Activated CD8-positive, alpha-beta T cell treated with anti-CD3 and anti-CD28 coated beads for 36 hours (primary cell): ENCODE data around the gene CATSPER1. TPM values are rescaled to one million over a fixed set of nuclear protein-coding genes. Genes with fewer than 3 reads are reported as not detected.

Experiments used
- ATAC-seq: fragments of 200-7000 bp; cut with Tn5 transposase; one replicate; pipeline ENCODE4 v1.10.0; 2021; ENCODE audit warnings: mild to moderate bottlenecking, moderate library complexity
- CTCF ChIA-PET: fragments of 350-600 bp; sonication (Branson Sonifier 250); formaldehyde crosslinking; loops from one replicate; lab custom pipeline; 2021; ENCODE audit warnings: antibody characterized with exemption; lab: Charles Lee
- POLR2A ChIA-PET: fragments of 350-600 bp; sonication (Branson Sonifier 250); formaldehyde crosslinking; loops from one replicate; lab custom pipeline; 2021; ENCODE audit warnings: antibody characterized with exemption; lab: Charles Lee
- DNase-seq: peaks from one replicate; pipeline ENCODE4 v3.0.0-alpha.2; 2020
- H3K27ac Mint-ChIP-seq: one replicate; pipeline ENCODE4 v1.8.0; 2021; ENCODE audit warnings: mild to moderate bottlenecking, mixed read lengths
- H3K27me3 Mint-ChIP-seq: one replicate; pipeline ENCODE4 v1.8.0; 2021; ENCODE audit warnings: mixed read lengths
- H3K36me3 Mint-ChIP-seq: one replicate; pipeline ENCODE4 v1.8.0; 2021; ENCODE audit warnings: low read depth, mixed read lengths
- H3K4me1 Mint-ChIP-seq: one replicate; pipeline ENCODE4 v1.8.0; 2021; ENCODE audit warnings: low read depth, mixed read lengths
- H3K4me3 Mint-ChIP-seq: one replicate; pipeline ENCODE4 v1.8.0; 2021; ENCODE audit warnings: mild to moderate bottlenecking, moderate library complexity, mixed read lengths
- H3K9me3 Mint-ChIP-seq: one replicate; pipeline ENCODE4 v1.8.0; 2021; ENCODE audit warnings: mixed read lengths
- CTCF ChIP-seq: fragments of 200-600 bp; IDR thresholded peaks from one replicate; pipeline ENCODE4 v1.8.0; 2022; ENCODE audit warnings: antibody characterized with exemption, mild to moderate bottlenecking
- intact Hi-C: fragments of 100-400 bp; cut with micrococcal nuclease; formaldehyde crosslinking; loops from one replicate; pipeline ENCODE4 v1.10.0; 2022
- total RNA-seq, 2 experiments: library from RNA; stranded (reverse); gene quantifications; one replicate each; pipeline ENCODE4 v1.2.3, GENCODE V29; 2021

CATSPER1 gene
- total RNA-seq, 2 experiments from 2014 or later: not detected

GRCh38 chr11:66020618-66021357, 5.5 kb downstream of the CATSPER1 start:
- Mint-ChIP-seq H3K27ac (no peak overlapping the region), H3K4me3 (no peak overlapping the region), H3K36me3 (no peaks in the 10 kb centered on the region), H3K4me1 (peaks cover 21% of the 10 kb centered on the region), H3K27me3 (peaks cover 8% of the 10 kb centered on the region), H3K9me3 (no peaks in the 10 kb centered on the region)
- CTCF ChIA-PET: interaction anchor here (1.7 to 3.0 kb wide), 2 partner anchors 21 to 24 kb away, joined by 5 to 39 read pairs; no protein-coding TSS in a partner anchor
- POLR2A ChIA-PET: interaction anchor here (1.1 kb wide), 1 partner anchor 13 kb away, joined by 3 read pairs; no protein-coding TSS in a partner anchor
- intact Hi-C loops: no loop called here
- peak; percentile 52 for DNase-seq
- no peak for ATAC-seq
- no peak for TF ChIP-seq CTCF

- Mint-ChIP-seq H3K4me3 (no peak overlapping the region), H3K27ac (no peak overlapping the region), H3K9me3 (no peaks in the 10 kb centered on the region), H3K4me1 (peaks cover 21% of the 10 kb centered on the region), H3K27me3 (peaks cover 8% of the 10 kb centered on the region), H3K36me3 (no peaks in the 10 kb centered on the region)
- CTCF ChIA-PET: interaction anchor here (1.6 kb wide), 1 partner anchor 25 kb away, joined by 4 read pairs; no protein-coding TSS in a partner anchor
- TF ChIP-seq CTCF: no peak
- ATAC-seq: no peak
- intact Hi-C loops: no loop called here
- POLR2A ChIA-PET: interaction anchor here (1.1 kb wide), 1 partner anchor 13 kb away, joined by 3 read pairs; no protein-coding TSS in a partner anchor
- DNase-seq: no peak
Observed at GRCh38 chr11:66020212-66020611, 6.1 kb downstream of the CATSPER1 start.

- no peak for DNase-seq
- TF ChIP-seq CTCF: no peak
- no peak for ATAC-seq
- ChIA-PET CTCF (interaction anchor here (1.1 kb wide), 1 partner anchor 28 kb away, joined by 5 read pairs; no protein-coding TSS in a partner anchor), POLR2A (interaction anchor here (1.3 kb wide), 1 partner anchor 8 kb away, joined by 3 read pairs; no protein-coding TSS in a partner anchor)
- intact Hi-C loops: no loop called here
- Mint-ChIP-seq H3K4me3 (no peak overlapping the region), H3K4me1 (peaks cover 16% of the 10 kb centered on the region), H3K27me3 (peaks cover 10% of the 10 kb centered on the region), H3K36me3 (no peaks in the 10 kb centered on the region), H3K9me3 (no peaks in the 10 kb centered on the region), H3K27ac (no peak overlapping the region)
Observed at GRCh38 chr11:66017321-66017720, 9.0 kb downstream of the CATSPER1 start.

GRCh38 chr11:66016793-66017177, 9.5 kb downstream of the CATSPER1 start:
- Mint-ChIP-seq H3K27ac (no peak overlapping the region), H3K9me3 (no peaks in the 10 kb centered on the region), H3K36me3 (no peaks in the 10 kb centered on the region), H3K4me1 (peaks cover 16% of the 10 kb centered on the region), H3K27me3 (peaks cover 14% of the 10 kb centered on the region), H3K4me3 (no peak overlapping the region)
- DNase-seq: no peak
- no peak for TF ChIP-seq CTCF
- CTCF ChIA-PET: interaction anchor here (1.5 kb wide), 1 partner anchor 28 kb away, joined by 6 read pairs; no protein-coding TSS in a partner anchor
- no peak for ATAC-seq
- POLR2A ChIA-PET: no interaction called here
- intact Hi-C loops: no loop called here
